HAP-1 (cell line): ENCODE results near the gene TRIM38.
"Not testable (repeated sequence)": the region's sequence is repeated elsewhere in the genome, so short reads cannot be mapped to it uniquely, and the experiment has no call there.

ENCODE experiments used
- DNase-seq, 2 experiments: peaks; one replicate each; pipeline ENCODE4 v3.0.0-alpha.2; 2016 to 2020; ENCODE audit warnings: low spot score in 2 of 2
- H3K27me3 ChIP-seq: fragments of 250-450 bp; sonication (Bioruptor Pico); 2 replicates; pipeline ENCODE4 v1.5.1; 2020; ENCODE audit warnings: low read depth, mild to moderate bottlenecking, moderate library complexity
- H3K36me3 ChIP-seq: fragments of 250-450 bp; sonication (Bioruptor Pico); replicated peaks from 2 replicates; pipeline ENCODE4 v1.5.1; 2020; ENCODE audit warnings: mild to moderate bottlenecking
- H3K4me1 ChIP-seq: fragments of 250-450 bp; sonication (Bioruptor Pico); 2 replicates; pipeline ENCODE4 v1.5.1; 2020; ENCODE audit warnings: mild to moderate bottlenecking
- H3K4me3 ChIP-seq: fragments of 250-450 bp; sonication (Bioruptor Pico); 2 replicates; pipeline ENCODE4 v1.5.1; 2020; ENCODE audit warnings: mild to moderate bottlenecking, moderate library complexity
- H3K9me3 ChIP-seq: fragments of 250-450 bp; sonication (Bioruptor Pico); 2 replicates; pipeline ENCODE4 v1.5.1; 2020; ENCODE audit warnings: mild to moderate bottlenecking, moderate library complexity
- in situ Hi-C: fragments of 300-500 bp; cut with MboI; formaldehyde crosslinking; loops from 3 replicates; pipeline ENCODE4 v1.14.3; 2020; ENCODE audit warnings: low sequenced_read_pairs, inconsistent platforms, mixed read lengths

Gene TRIM38

DNA sequence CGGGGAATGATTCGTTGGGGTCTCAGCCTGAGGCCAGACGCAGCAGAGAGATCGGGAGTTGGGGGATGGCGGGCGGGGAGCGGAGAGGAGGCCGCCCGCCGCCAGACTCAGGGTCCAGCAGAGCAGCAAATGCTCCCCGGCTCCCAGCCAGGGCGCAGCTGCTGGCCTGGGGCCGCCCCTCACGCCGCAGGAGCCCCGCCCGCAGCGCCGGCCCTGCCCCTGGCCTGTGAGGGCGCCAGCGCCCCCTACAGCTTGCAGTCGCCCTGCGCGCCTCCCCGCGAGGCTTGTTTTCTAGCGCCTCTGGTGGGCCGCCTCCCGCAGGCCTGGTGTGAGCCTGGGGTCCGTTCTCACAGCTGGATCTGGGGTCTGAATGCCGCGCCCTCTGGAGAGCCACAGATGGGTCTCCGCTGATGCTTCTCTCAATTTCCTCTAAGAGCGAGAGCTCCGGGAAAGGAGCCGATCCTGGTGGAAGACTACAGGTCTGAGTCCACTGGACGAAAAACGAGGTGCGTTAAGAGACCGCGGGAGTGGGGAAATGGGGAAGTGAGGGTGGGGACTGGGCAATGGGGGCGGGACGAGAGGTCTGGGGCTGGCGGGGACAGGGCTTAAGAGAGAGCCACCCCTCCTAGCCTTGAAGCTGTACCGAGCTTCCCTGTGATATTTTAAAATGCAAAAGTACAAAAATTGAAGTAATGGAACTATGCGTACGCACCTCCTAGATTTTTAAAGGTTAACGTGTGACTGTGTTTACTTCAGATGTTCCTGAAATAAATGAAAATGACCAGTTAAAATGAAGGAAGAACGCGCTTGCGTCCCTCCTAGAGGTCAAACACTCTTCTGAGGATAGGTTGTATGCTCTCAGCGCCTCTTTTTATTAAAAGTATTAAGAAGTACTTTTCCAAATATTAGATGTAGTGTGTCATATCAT is 30.1 kb downstream of the TRIM38 start:
- Histone ChIP-seq H3K27me3 (no peaks in the 10 kb centered on the region), H3K4me1 (peaks cover 22% of the 10 kb centered on the region), H3K36me3 (no peaks in the 10 kb centered on the region), H3K9me3 (no peaks in the 10 kb centered on the region), H3K4me3 (peak overlapping the region; percentile 50)
- DNase-seq: peak; percentile 88 to 95
- in situ Hi-C loops: no loop called here

DNA sequence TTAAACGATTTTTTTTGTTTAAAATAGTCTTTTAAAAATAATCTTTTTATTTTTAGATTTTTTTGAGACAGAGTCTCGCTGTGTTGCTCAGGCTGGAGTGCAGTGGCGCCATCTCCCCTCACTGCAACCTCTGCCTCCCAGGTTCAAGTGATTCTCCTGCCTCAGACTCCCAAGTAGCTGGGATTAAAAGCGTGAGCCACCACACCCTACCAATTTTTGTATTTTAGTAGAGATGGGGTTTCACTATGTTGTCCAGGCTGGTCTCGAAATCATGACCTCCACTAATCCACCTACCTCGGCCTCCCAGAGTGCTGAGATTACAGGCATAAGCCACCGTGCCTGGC is 30.7 kb downstream of the TRIM38 start:
- H3K36me3 ChIP-seq, in situ Hi-C loops, H3K27me3 ChIP-seq, H3K9me3 ChIP-seq: not testable (repeated sequence)
- Histone ChIP-seq H3K4me3 (peak overlapping the region; percentile 50), H3K4me1 (peaks cover 22% of the 10 kb centered on the region)
- peak in 1 of 2 experiments; percentile 16 for DNase-seq

- in situ Hi-C loops: no loop called here
Measured at GRCh38 chr6:25995507-25995906, 32.9 kb downstream of the TRIM38 start.

GRCh38 chr6:25997921-25998320 is 35.3 kb downstream of the TRIM38 start:
- H3K27me3 ChIP-seq: no peaks in the 10 kb centered on the region
- no peaks in the 10 kb centered on the region for H3K36me3 ChIP-seq
- in situ Hi-C loops: no loop called here
- peaks cover 17% of the 10 kb centered on the region for H3K4me1 ChIP-seq
- no peak for DNase-seq
- H3K4me3 ChIP-seq: no peak overlapping the region
- no peaks in the 10 kb centered on the region for H3K9me3 ChIP-seq

More at GRCh38 chr6:25995507-25995906, 32.9 kb downstream of the TRIM38 start:
- H3K27me3 ChIP-seq: no peaks in the 10 kb centered on the region
- peaks cover 27% of the 10 kb centered on the region for H3K4me1 ChIP-seq
- no peaks in the 10 kb centered on the region for H3K9me3 ChIP-seq
- H3K4me3 ChIP-seq: no peak overlapping the region
- no peaks in the 10 kb centered on the region for H3K36me3 ChIP-seq
- peak in 1 of 2 experiments; percentile 60 for DNase-seq

- H3K36me3 ChIP-seq: no peaks in the 10 kb centered on the region
- H3K4me3 ChIP-seq: no peak overlapping the region
- DNase-seq: no peak
- H3K9me3 ChIP-seq: no peaks in the 10 kb centered on the region
- H3K27me3 ChIP-seq: no peaks in the 10 kb centered on the region
- in situ Hi-C loops: no loop called here
- peaks cover 17% of the 10 kb centered on the region for H3K4me1 ChIP-seq
Measured at GRCh38 chr6:25998379-25998778, 35.8 kb downstream of the TRIM38 start.

DNA sequence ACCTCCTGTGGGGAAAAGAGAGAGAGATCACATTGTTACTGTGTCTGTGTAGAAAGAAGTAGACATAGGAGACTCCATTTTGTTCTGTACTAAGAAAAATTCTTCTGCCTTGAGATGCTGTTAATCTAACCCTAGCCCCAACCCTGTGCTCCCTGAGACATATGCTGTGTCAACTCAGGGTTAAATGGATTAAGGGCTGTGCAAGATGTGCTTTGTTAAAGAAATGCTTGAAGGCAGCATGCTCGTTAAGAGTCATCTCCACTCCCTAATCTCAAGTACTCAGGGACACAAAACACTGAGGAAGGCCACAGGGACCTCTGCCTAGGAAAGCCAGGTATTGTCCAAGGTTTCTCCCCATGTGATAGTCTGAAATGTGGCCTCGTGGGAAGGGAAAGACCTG is 36.6 kb downstream of the TRIM38 start:
- H3K27me3 ChIP-seq, in situ Hi-C loops, H3K4me3 ChIP-seq, H3K9me3 ChIP-seq, H3K36me3 ChIP-seq: not testable (repeated sequence)
- DNase-seq: peak; percentile 25
- peaks cover 14% of the 10 kb centered on the region for H3K4me1 ChIP-seq

GRCh38 chr6:26000366-26001144 is 38.0 kb downstream of the TRIM38 start:
- Histone ChIP-seq H3K4me1 (peaks cover 10% of the 10 kb centered on the region), H3K27me3 (no peaks in the 10 kb centered on the region), H3K9me3 (no peaks in the 10 kb centered on the region), H3K36me3 (no peaks in the 10 kb centered on the region), H3K4me3 (no peak overlapping the region)
- in situ Hi-C loops: no loop called here
- no peak for DNase-seq

GRCh38 chr6:26003102-26003694 is 40.6 kb downstream of the TRIM38 start:
- H3K36me3 ChIP-seq: no peaks in the 10 kb centered on the region
- H3K4me3 ChIP-seq: no peak overlapping the region
- H3K27me3 ChIP-seq: no peaks in the 10 kb centered on the region
- in situ Hi-C loops: no loop called here
- peak; percentile 54 to 83 for DNase-seq
- H3K4me1 ChIP-seq: peaks cover 8% of the 10 kb centered on the region
- H3K9me3 ChIP-seq: no peaks in the 10 kb centered on the region

DNA sequence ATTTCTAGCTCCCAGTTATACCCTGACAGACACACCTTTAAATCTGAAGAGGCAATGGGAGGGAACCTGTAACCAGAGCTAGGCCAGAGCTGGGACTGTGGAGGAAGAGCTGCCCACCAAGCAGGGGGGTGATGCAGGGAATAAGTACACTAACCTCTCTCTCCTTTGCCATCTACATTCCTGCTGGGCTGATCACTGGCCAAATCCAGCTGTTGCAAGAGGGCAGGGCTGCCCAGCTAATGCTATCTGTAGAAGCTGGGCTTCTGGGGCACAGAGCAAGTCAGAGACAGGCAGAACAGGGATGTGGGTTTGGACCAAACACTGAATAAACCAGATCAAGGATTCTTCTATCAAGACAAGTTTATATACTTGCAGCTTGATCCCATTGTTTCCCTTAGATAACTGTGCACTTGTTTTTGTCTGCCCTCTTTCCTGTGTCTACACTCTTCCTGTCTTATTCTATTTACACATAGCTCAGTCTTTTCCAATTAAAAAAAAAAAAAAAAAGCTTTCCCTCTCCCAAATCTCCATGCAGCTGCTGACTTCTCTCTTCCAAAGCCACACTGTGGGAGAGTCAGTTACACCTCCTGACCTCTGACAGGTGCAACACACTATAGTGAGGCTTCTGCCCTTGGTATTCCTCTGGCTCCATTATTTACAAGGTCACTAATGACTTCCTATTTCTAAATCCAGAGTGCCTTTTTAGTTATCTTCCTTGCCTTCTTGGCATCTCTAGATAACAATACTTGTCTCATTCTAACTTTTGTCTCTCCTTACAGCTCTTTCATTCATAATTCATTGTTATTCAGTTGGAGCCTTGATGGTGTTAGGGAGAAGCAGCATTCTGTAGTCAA is 43.7 kb downstream of the TRIM38 start:
- Histone ChIP-seq H3K4me3 (no peak overlapping the region), H3K27me3 (no peaks in the 10 kb centered on the region), H3K9me3 (no peaks in the 10 kb centered on the region), H3K36me3 (no peaks in the 10 kb centered on the region), H3K4me1 (peaks cover 3% of the 10 kb centered on the region)
- peak in 1 of 2 experiments; percentile 52 for DNase-seq
- in situ Hi-C loops: no loop called here

DNA sequence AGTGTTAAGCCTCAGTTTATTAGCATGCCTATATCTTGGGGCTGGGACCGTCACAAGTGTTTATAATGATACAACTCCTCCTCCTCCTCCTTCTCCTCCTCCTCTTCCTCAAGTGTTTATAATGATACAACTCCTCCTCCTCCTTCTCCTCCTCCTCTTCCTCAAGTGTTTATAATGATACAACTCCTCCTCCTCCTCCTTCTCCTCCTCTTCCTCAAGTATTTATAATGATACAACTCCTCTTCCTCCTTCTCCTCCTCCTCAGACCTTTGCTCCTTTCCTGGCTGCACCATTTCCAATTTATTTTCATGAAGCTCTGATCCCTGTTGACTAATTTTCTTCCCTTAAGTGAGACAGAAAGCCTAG is 44.3 kb downstream of the TRIM38 start:
- DNase-seq, H3K4me1 ChIP-seq, H3K27me3 ChIP-seq, in situ Hi-C loops, H3K4me3 ChIP-seq, H3K9me3 ChIP-seq, H3K36me3 ChIP-seq: not testable (repeated sequence)

DNA sequence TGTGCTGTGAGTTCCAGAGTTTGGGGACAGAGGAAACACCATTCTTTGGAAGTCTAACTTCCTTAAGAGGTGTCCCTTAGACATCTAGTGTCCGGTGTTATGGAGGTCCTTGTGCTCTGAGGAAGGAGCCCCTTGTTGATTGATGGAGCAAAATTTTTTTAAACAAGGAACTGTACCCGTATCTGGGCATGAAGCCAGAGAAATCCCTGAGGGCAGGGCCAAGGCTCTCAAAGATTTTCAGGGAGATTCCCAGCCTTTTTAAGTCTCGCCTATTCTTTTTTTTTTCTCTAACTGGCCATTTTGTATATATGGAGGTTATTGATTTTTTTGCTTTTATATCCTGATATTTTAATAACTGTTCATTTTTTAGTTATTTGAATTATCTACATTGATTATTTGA is 45.9 kb downstream of the TRIM38 start:
- in situ Hi-C loops: no loop called here
- Histone ChIP-seq H3K4me3 (no peak overlapping the region), H3K9me3 (no peaks in the 10 kb centered on the region), H3K4me1 (peaks cover 3% of the 10 kb centered on the region), H3K36me3 (no peaks in the 10 kb centered on the region), H3K27me3 (no peaks in the 10 kb centered on the region)
- DNase-seq: no peak

DNA sequence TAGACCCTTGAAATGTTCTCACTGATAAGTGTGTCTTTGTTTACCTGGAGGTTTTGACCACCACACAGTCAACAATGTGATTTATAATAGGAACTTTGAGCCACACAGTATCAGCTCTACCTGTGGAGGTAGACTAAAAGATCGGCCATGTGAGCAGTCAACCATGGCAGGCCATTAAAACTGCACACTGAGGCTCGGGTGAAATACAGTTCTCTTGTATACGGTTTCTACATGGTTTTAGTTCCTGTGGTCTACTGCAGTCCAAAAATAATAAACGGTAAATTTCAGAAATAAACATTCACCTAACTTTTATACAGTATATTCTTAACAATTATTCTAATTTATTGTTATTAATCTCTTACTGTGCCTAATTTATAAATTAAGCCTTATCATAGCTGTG is 47.2 kb downstream of the TRIM38 start:
- no peaks in the 10 kb centered on the region for H3K36me3 ChIP-seq
- no peaks in the 10 kb centered on the region for H3K9me3 ChIP-seq
- H3K27me3 ChIP-seq: no peaks in the 10 kb centered on the region
- no peak overlapping the region for H3K4me3 ChIP-seq
- no peak for DNase-seq
- H3K4me1 ChIP-seq: peaks cover 3% of the 10 kb centered on the region
- in situ Hi-C loops: no loop called here

- no peak for DNase-seq
- Histone ChIP-seq H3K4me3 (no peak overlapping the region), H3K27me3 (no peaks in the 10 kb centered on the region), H3K4me1 (no peaks in the 10 kb centered on the region; the same call in 1 of the 2 replicates), H3K9me3 (no peaks in the 10 kb centered on the region), H3K36me3 (no peaks in the 10 kb centered on the region)
- in situ Hi-C loops: no loop called here
Measured at GRCh38 chr6:26012061-26012460, 49.5 kb downstream of the TRIM38 start.
